SK-N-SH (cell line): ENCODE data around the gene HDAC6. TPM values are rescaled to one million over a fixed set of nuclear protein-coding genes. Genes with fewer than 3 reads are reported as not detected.
A peak's percentile ranks its signal among the peaks of the same experiment; 100 is the strongest.

ENCODE experiments used
- CTCF ChIA-PET: fragments of 300-600, 350-600 bp; formaldehyde crosslinking; extraction: SDS; loops from one replicate; lab custom pipeline; 2021; lab: Yijun Ruan, JAX
- POLR2A ChIA-PET: fragments of 350-600 bp; sonication (Branson Sonifier 250); formaldehyde crosslinking; extraction: SDS; loops from one replicate; lab custom pipeline; 2020; ENCODE audit warnings: antibody characterized with exemption, inconsistent platforms; lab: Yijun Ruan, JAX
- DNase-seq: peaks from one replicate; pipeline ENCODE4 v3.0.0; 2012
- H2AFZ ChIP-seq: fragments of 200-600 bp; sonication (generic); 2 replicates; pipeline ENCODE4 v1.8.1; 2016; ENCODE audit warnings: antibody characterized with exemption, mild to moderate bottlenecking, low read depth
- H3F3A ChIP-seq: fragments of 200-600 bp; sonication (generic); replicated peaks from 2 replicates; pipeline ENCODE3; 2016; ENCODE audit warnings: antibody characterized with exemption, mild to moderate bottlenecking; ENCODE audit not compliant: insufficient read depth
- H3K27ac ChIP-seq, 2 experiments: fragments of 200-500 bp in 1 of 2; fragments of 200-600 bp in 1 of 2; sonication (Bioruptor generic) in 1 of 2; sonication (generic), shearing (Covaris generic) in 1 of 2; 2 replicates each; pipeline versions ENCODE4 v1.5.1 to v1.6.1; 2014 to 2016; ENCODE audit warnings: low read depth in 2 of 2, inconsistent platforms in 1 of 2, low read length in 1 of 2, mild to moderate bottlenecking in 1 of 2, mixed read lengths in 1 of 2
- H3K27me3 ChIP-seq: fragments of 200-600 bp; sonication (generic), shearing (Covaris generic); 2 replicates; pipeline ENCODE4 v1.6.1; 2016; ENCODE audit warnings: mixed run types; ENCODE audit not compliant: insufficient read depth
- H3K36me3 ChIP-seq, 2 experiments: fragments of 200-500 bp in 1 of 2; fragments of 200-600 bp in 1 of 2; sonication (Bioruptor generic) in 1 of 2; sonication (generic) in 1 of 2; replicated peaks in 1 of 2; 2 replicates each; pipeline versions ENCODE3 to v1.5.1; 2014 to 2016; ENCODE audit warnings: low read length in 1 of 2, mild to moderate bottlenecking in 1 of 2; ENCODE audit not compliant: insufficient read depth in 2 of 2, control insufficient read depth in 1 of 2
- H3K4me1 ChIP-seq, 2 experiments: fragments of 200-500 bp in 1 of 2; fragments of 200-600 bp in 1 of 2; sonication (Bioruptor generic) in 1 of 2; sonication (generic), shearing (Covaris generic) in 1 of 2; 2 replicates each; pipeline versions ENCODE4 v1.5.1 to v1.6.1; 2014 to 2016; ENCODE audit warnings: low read depth in 1 of 2, low read length in 1 of 2, mixed run types in 1 of 2; ENCODE audit not compliant: insufficient read depth in 2 of 2, control insufficient read depth in 1 of 2
- H3K4me2 ChIP-seq: fragments of 200-600 bp; sonication (generic), shearing (Covaris generic); 2 replicates; pipeline ENCODE4 v1.6.1; 2017; ENCODE audit warnings: mixed run types
- H3K4me3 ChIP-seq, 2 experiments: fragments of 200-500 bp in 1 of 2; fragments of 200-600 bp in 1 of 2; sonication (Bioruptor generic) in 1 of 2; sonication (generic), shearing (Covaris generic) in 1 of 2; 2 replicates each; pipeline versions ENCODE4 v1.5.1 to v1.8.1; 2014 to 2016; ENCODE audit warnings: low read depth in 2 of 2, inconsistent platforms in 1 of 2, low read length in 1 of 2, mild to moderate bottlenecking in 1 of 2, mixed read lengths in 1 of 2, moderate library complexity in 1 of 2
- H3K79me2 ChIP-seq: fragments of 200-600 bp; sonication (generic); 2 replicates; pipeline ENCODE4 v1.8.1; 2017; ENCODE audit warnings: mild to moderate bottlenecking; ENCODE audit not compliant: insufficient read depth
- H3K9ac ChIP-seq: fragments of 200-600 bp; sonication (generic); 2 replicates; pipeline ENCODE4 v1.6.1; 2017; ENCODE audit warnings: mixed run types
- H3K9me2 ChIP-seq: fragments of 200-600 bp; sonication (generic); 2 replicates; pipeline ENCODE4 v1.6.1; 2017; ENCODE audit warnings: mixed run types
- H3K9me3 ChIP-seq: fragments of 200-600 bp; sonication (generic); 2 replicates; pipeline ENCODE4 v1.6.1; 2017; ENCODE audit warnings: mixed run types, mild to moderate bottlenecking, moderate library complexity
- H4K20me1 ChIP-seq: fragments of 200-600 bp; sonication (generic); 2 replicates; pipeline ENCODE4 v1.6.1; 2017; ENCODE audit warnings: mild to moderate bottlenecking, mixed run types; ENCODE audit not compliant: insufficient read depth
- CHD2 ChIP-seq: fragments of 150-350 bp; IDR thresholded peaks from 2 replicates; pipeline ENCODE4 v1.6.1; 2018; ENCODE audit warnings: low read length; ENCODE audit not compliant: partially characterized antibody
- EZH2phosphoT487 ChIP-seq: fragments of 200-600 bp; sonication (generic); IDR thresholded peaks from 2 replicates; pipeline ENCODE4 v1.6.1; 2017; ENCODE audit warnings: low read depth, mixed run types, mild to moderate bottlenecking, antibody characterized with exemption, moderate library complexity, borderline replicate concordance
- FOSL2 ChIP-seq: IDR thresholded peaks from 2 replicates; pipeline ENCODE4 v1.4.0; 2012; ENCODE audit warnings: low read depth, mild to moderate bottlenecking, moderate library complexity, borderline replicate concordance
- FOXJ3 ChIP-seq: sonication (generic); formaldehyde crosslinking; IDR thresholded peaks from 2 replicates; pipeline ENCODE4 v1.5.1; 2020; ENCODE audit warnings: mild to moderate bottlenecking, missing genetic modification reagents
- FOXM1 ChIP-seq: IDR thresholded peaks from 2 replicates; pipeline ENCODE4 v1.4.0; 2012; ENCODE audit warnings: low read depth, mild to moderate bottlenecking
- GABPA ChIP-seq: IDR thresholded peaks from 2 replicates; pipeline ENCODE4 v1.4.0; 2012; ENCODE audit warnings: low read depth, mild to moderate bottlenecking
- JUND ChIP-seq: IDR thresholded peaks from 2 replicates; pipeline ENCODE4 v1.4.0; 2012
- NFIC ChIP-seq: IDR thresholded peaks from 2 replicates; pipeline ENCODE4 v1.4.0; 2012; ENCODE audit warnings: borderline replicate concordance
- NRF1 ChIP-seq: IDR thresholded peaks from 2 replicates; pipeline ENCODE4 v1.6.1; 2012; ENCODE audit warnings: low read depth, mild to moderate bottlenecking, low read length
- POLR2AphosphoS5 ChIP-seq: IDR thresholded peaks from 2 replicates; pipeline ENCODE4 v1.6.1; 2012; ENCODE audit warnings: low read depth, low read length
- RAD21 ChIP-seq: IDR thresholded peaks from 2 replicates; pipeline ENCODE4 v1.6.1; 2012; ENCODE audit warnings: mild to moderate bottlenecking, low read length
- RCOR1 ChIP-seq: fragments of 150-350 bp; IDR thresholded peaks from 2 replicates; pipeline ENCODE4 v1.6.1; 2017; ENCODE audit warnings: antibody characterized with exemption, low read length
- REST ChIP-seq: IDR thresholded peaks from 2 replicates; pipeline ENCODE4 v1.6.1; 2012; ENCODE audit warnings: mild to moderate bottlenecking, low read depth, low read length, moderate library complexity
- RFX5 ChIP-seq: IDR thresholded peaks from 2 replicates; pipeline ENCODE4 v1.6.1; 2012; ENCODE audit warnings: mild to moderate bottlenecking, improper control_type of control experiment, low read length
- TCF12 ChIP-seq: IDR thresholded peaks from 2 replicates; pipeline ENCODE4 v1.4.0; 2012
- TEAD4 ChIP-seq: IDR thresholded peaks from 2 replicates; pipeline ENCODE4 v1.4.0; 2012; ENCODE audit warnings: mild to moderate bottlenecking, borderline replicate concordance; ENCODE audit not compliant: insufficient read depth
- USF1 ChIP-seq: IDR thresholded peaks from 2 replicates; pipeline ENCODE4 v1.4.0; 2012; ENCODE audit warnings: low read depth, borderline replicate concordance
- USF2 ChIP-seq: fragments of 150-350 bp; IDR thresholded peaks from 2 replicates; pipeline ENCODE4 v1.6.1; 2017; ENCODE audit warnings: antibody characterized with exemption, low read length, low read depth, borderline replicate concordance
- WGBS: methylation state at CpG from one replicate; pipeline ENCODE4 v1.1.6; 2017; ENCODE audit warnings: low lambda C conversion rate; 5-methylcytosine and 5-hydroxymethylcytosine counted together
- polyA plus RNA-seq, 3 experiments: library from polyadenylated mRNA; depleted of rRNA; stranded (reverse); fragments of >200 nt; gene quantifications; 2 replicates each; pipeline ENCODE4 v1.2.3, GENCODE V29; 2012

HDAC6 gene
- polyA plus RNA-seq, 1 of the 3 experiments (the other 2 are of a cell fraction), result 34.0 TPM

- Histone ChIP-seq H3K9ac (no peak overlapping the region), H3K27me3 (no peaks in the 10 kb centered on the region), H2AFZ (no peak overlapping the region), H3F3A (no peaks in the 10 kb centered on the region), H3K27ac (no peak overlapping the region), H4K20me1 (no peaks in the 10 kb centered on the region), H3K9me2 (no peaks in the 10 kb centered on the region), H3K4me3 (no peak overlapping the region), H3K36me3 (no peaks in the 10 kb centered on the region), H3K9me3 (no peaks in the 10 kb centered on the region), H3K79me2 (no peaks in the 10 kb centered on the region)
- CTCF ChIA-PET, result interaction anchor here (1.0 kb wide), 1 partner anchor 130 kb away, joined by 3 read pairs; no protein-coding TSS in a partner anchor
- POLR2A ChIA-PET, result no interaction called here
- WGBS, result 25% methylated on average over 4 of the region's 4 CpGs
- no peak for TF ChIP-seq JUND
- no peak for TF ChIP-seq USF2
- no peak for TF ChIP-seq POLR2AphosphoS5
- 0 out of 2 replicates have a peak, but pooled peaks have one; percentile 10 for TF ChIP-seq RAD21
- TF ChIP-seq, all 33 proteins: peak for 1
- DNase-seq, result no peak
- H3K4me1 ChIP-seq, result peaks cover 4 to 5% of the 10 kb centered on the region in 2 experiments; a peak in 1 of 4 replicates
- no peak overlapping the region for H3K4me2 ChIP-seq
Observed at GRCh38 chrX:48806081-48806480, 4.2 kb downstream of the HDAC6 start.

GRCh38 chrX:48813644-48814043, 11.8 kb downstream of the HDAC6 start:
- no peak for DNase-seq
- ChIA-PET CTCF (interaction anchor here (1.2 to 1.6 kb wide), 2 partner anchors 21 to 103 kb away, joined by 3 to 5 read pairs; no protein-coding TSS in a partner anchor), POLR2A (no interaction called here)
- Histone ChIP-seq H3K9me3 (no peaks in the 10 kb centered on the region), H3K27me3 (no peaks in the 10 kb centered on the region; the same call in 1 of the 2 replicates), H3K4me2 (no peak overlapping the region), H3K4me1 (no peaks in the 10 kb centered on the region), H2AFZ (no peak overlapping the region), H3K27ac (no peak overlapping the region), H3K9me2 (no peaks in the 10 kb centered on the region), H3K36me3 (no peaks in the 10 kb centered on the region), H4K20me1 (no peaks in the 10 kb centered on the region), H3K4me3 (no peak overlapping the region), H3K79me2 (no peaks in the 10 kb centered on the region), H3K9ac (no peak overlapping the region), H3F3A (no peaks in the 10 kb centered on the region)
- WGBS, result 75% methylated on average over 7 of the region's 8 CpGs
- TF ChIP-seq FOXM1 (no peak), FOSL2 (no peak), TCF12 (no peak), GABPA (no peak), REST (no peak), TEAD4 (no peak), NFIC (no peak), EZH2phosphoT487 (no peak), RAD21 (no peak), FOXJ3 (CRISPR knock-in tag) (no peak), RCOR1 (no peak), USF1 (no peak), RFX5 (no peak), NRF1 (no peak), CHD2 (no peak)
